Transverse colon (tissue), 4 donors: Measurements from ENCODE around the gene TMEM238L. TPM values are rescaled to one million over a fixed set of nuclear protein-coding genes. Genes with fewer than 3 reads are reported as not detected.
A peak's percentile ranks its signal among the peaks of the same experiment; 100 is the strongest.

Experiments used
- DNase-seq: peaks from one replicate; pipeline ENCODE4 v3.0.0-alpha.2; 2019
- H3K27ac ChIP-seq, 4 donors: fragments of 200-600 bp; sonication (generic); 2 replicates each; pipeline ENCODE4 v1.5.1; 2016 to 2018; ENCODE audit warnings: inconsistent platforms in 4 of 4
- H3K27me3 ChIP-seq: fragments of 200-600 bp; sonication (generic); 2 replicates; pipeline ENCODE4 v1.5.1; 2017; ENCODE audit warnings: inconsistent platforms
- H3K36me3 ChIP-seq, 4 donors: fragments of 200-600 bp; sonication (generic); 2 replicates each; pipeline ENCODE4 v1.5.1; 2017 to 2019; ENCODE audit warnings: inconsistent platforms in 4 of 4
- H3K4me1 ChIP-seq, 4 donors: fragments of 200-600 bp; sonication (generic); 2 replicates each; pipeline ENCODE4 v1.5.1; 2017 to 2020; ENCODE audit warnings: inconsistent platforms in 4 of 4
- H3K4me3 ChIP-seq, 4 donors: fragments of 200-600 bp; sonication (generic); 1 replicate in 1 of 4; 2 replicates in 3 of 4; pipeline versions ENCODE4 v1.5.1 to v1.6.1; 2017 to 2019; ENCODE audit warnings: inconsistent platforms in 4 of 4
- H3K9me3 ChIP-seq, 2 donors: fragments of 200-600 bp; sonication (generic); 2 replicates each; pipeline ENCODE4 v1.5.1; 2017 to 2019; ENCODE audit warnings: inconsistent platforms in 2 of 2
- CTCF ChIP-seq, 5 experiments: fragments of 200-600 bp in 3 of 5; fragments of 450-650 bp in 2 of 5; sonication (generic) in 3 of 5; IDR thresholded peaks; 1 replicate in 2 of 5; 2 replicates in 3 of 5; pipeline ENCODE4 v1.5.1; 2016 to 2017; ENCODE audit warnings: antibody characterized with exemption in 5 of 5, inconsistent platforms in 3 of 5, mild to moderate bottlenecking in 2 of 5, moderate library complexity in 1 of 5
- EP300 ChIP-seq: sonication (generic); formaldehyde crosslinking; IDR thresholded peaks from one replicate; pipeline ENCODE4 v1.6.1; 2017; ENCODE audit warnings: antibody characterized with exemption, low read depth
- POLR2A ChIP-seq: fragments of 450-650 bp; IDR thresholded peaks from one replicate; pipeline ENCODE4 v1.6.1; 2016; ENCODE audit warnings: antibody characterized with exemption, mild to moderate bottlenecking, moderate library complexity
- POLR2AphosphoS5 ChIP-seq, 3 donors: sonication (generic); formaldehyde crosslinking; IDR thresholded peaks; one replicate each; pipeline ENCODE4 v1.6.1; 2016; ENCODE audit warnings: antibody characterized with exemption in 3 of 3
- WGBS, 2 donors: methylation state at CpG; one replicate each; pipeline ENCODE4 v1.1.5; 2018; ENCODE audit warnings: low coverage in 1 of 2; 5-methylcytosine and 5-hydroxymethylcytosine counted together
- in situ Hi-C, 4 donors: fragments of 200-750 bp; cut with MboI; loops; one replicate each; pipeline versions ENCODE4 v1.15.0 to v1.15.1; 2017; ENCODE audit warnings: low sequenced_read_pairs in 3 of 4, low pct_ligation_motif_present in 1 of 4, low pct_unique_long_range_greater_than_20kb in 1 of 4
- intact Hi-C: fragments of 100-400 bp; cut with DNase I; formaldehyde crosslinking; loops from one replicate; pipeline ENCODE4 v1.15.1; 2023; ENCODE audit warnings: low total_unique reads
- total RNA-seq, 4 donors: library from RNA; depleted of rRNA; stranded (reverse); fragments of >200 nt; gene quantifications; one replicate each; pipeline ENCODE4 v1.1.0, GENCODE V29; 2016

Gene TMEM238L
- total RNA-seq, 4 donors from 2014 or later, result 34.4 to 66.5 (median 42.5) TPM

- Histone ChIP-seq H3K9me3 (no peaks in the 10 kb centered on the region), H3K4me3 (no peak overlapping the region), H3K27ac (peak overlapping the region; percentile 55 to 68 (median 62)), H3K4me1 (peaks cover 5 to 48% (median 26%) of the 10 kb centered on the region in 4 donors), H3K27me3 (no peaks in the 10 kb centered on the region), H3K36me3 (no peaks in the 10 kb centered on the region)
- in situ Hi-C loops (no loop called here), intact Hi-C loops (no loop called here)
- DNase-seq, result peak; percentile 54
- WGBS, 2 donors, result 46 to 76% methylated on average over 3 to 9 of the region's 9 CpGs
- peak in 2 of 3 donors; percentile 62 to 72 for TF ChIP-seq POLR2AphosphoS5 (IDR thresholded peaks at IDR 0.05)
- TF ChIP-seq POLR2A, result peak; percentile 50
- TF ChIP-seq CTCF (IDR thresholded peaks at IDR 0.05), result no peak
- TF ChIP-seq EP300, result no peak
Measured at GRCh38 chr17:10790491-10791401, 13.2 kb downstream of the TMEM238L start.

GRCh38 chr17:10789694-10790271 is 14.1 kb downstream of the TMEM238L start:
- no peaks in the 10 kb centered on the region for H3K9me3 ChIP-seq
- no peak overlapping the region for H3K4me3 ChIP-seq
- WGBS, 2 donors, result 71 to 87% methylated on average over 3 to 4 of the region's 4 CpGs
- H3K4me1 ChIP-seq, result peaks cover 5 to 54% (median 30%) of the 10 kb centered on the region in 4 donors
- intact Hi-C loops, result no loop called here
- no peak for DNase-seq
- no peaks in the 10 kb centered on the region for H3K36me3 ChIP-seq
- TF ChIP-seq CTCF (IDR thresholded peaks at IDR 0.05) (no peak), POLR2A (no peak), POLR2AphosphoS5 (IDR thresholded peaks at IDR 0.05) (no peak), EP300 (no peak)
- in situ Hi-C loops, result no loop called here
- H3K27ac ChIP-seq, result peak overlapping the region; percentile 55 to 68 (median 62)
- no peaks in the 10 kb centered on the region for H3K27me3 ChIP-seq

- Histone ChIP-seq H3K4me3 (no peak overlapping the region), H3K27ac (peak overlapping the region; percentile 73 to 83 (median 78)), H3K4me1 (peaks cover 5 to 52% (median 32%) of the 10 kb centered on the region in 4 donors), H3K27me3 (no peaks in the 10 kb centered on the region), H3K9me3 (no peaks in the 10 kb centered on the region), H3K36me3 (no peaks in the 10 kb centered on the region)
- intact Hi-C loops (no loop called here), in situ Hi-C loops (no loop called here)
- DNase-seq, result no peak
- WGBS, 2 donors, result 83 to 94% methylated on average over 1 to 5 of the region's 5 CpGs
- TF ChIP-seq CTCF (IDR thresholded peaks at IDR 0.05) (no peak), POLR2A (no peak), EP300 (no peak), POLR2AphosphoS5 (IDR thresholded peaks at IDR 0.05) (no peak)
Measured at GRCh38 chr17:10787306-10788045, 16.4 kb downstream of the TMEM238L start.

- peaks cover 5 to 31% (median 16%) of the 10 kb centered on the region in 4 donors for H3K4me1 ChIP-seq
- WGBS, 2 donors, result 54 to 70% methylated on average over 2 of the region's 2 CpGs
- H3K9me3 ChIP-seq, result no peaks in the 10 kb centered on the region
- H3K27me3 ChIP-seq, result no peaks in the 10 kb centered on the region
- in situ Hi-C loops, result no loop called here
- no peak overlapping the region for H3K4me3 ChIP-seq
- no peak for DNase-seq
- no peaks in the 10 kb centered on the region for H3K36me3 ChIP-seq
- intact Hi-C loops, result no loop called here
- peak overlapping the region; percentile 60 to 83 (median 78) for H3K27ac ChIP-seq
- TF ChIP-seq POLR2AphosphoS5 (IDR thresholded peaks at IDR 0.05), result peak in 1 of 3 donors; percentile 34
- TF ChIP-seq POLR2A, result no peak
Measured at GRCh38 chr17:10785295-10785694, 18.6 kb downstream of the TMEM238L start.
